Spleen (tissue), 11 donors: ENCODE measurements around the gene EMILIN1. TPM values are rescaled to one million over a fixed set of nuclear protein-coding genes. Genes with fewer than 3 reads are reported as not detected.

Experiments used
- DNase-seq: peaks from one replicate; pipeline ENCODE4 v3.0.0-alpha.2; 2020
- H3K27ac ChIP-seq, 8 donors: fragments of 200-600 bp; sonication (generic) in 7 of 8; 1 replicate in 4 of 8; 2 replicates in 4 of 8; pipeline versions ENCODE4 v1.5.0 to v1.8.0; 2016 to 2021; ENCODE audit warnings: inconsistent platforms in 4 of 8, mild to moderate bottlenecking in 4 of 8, moderate library complexity in 1 of 8
- H3K27me3 ChIP-seq, 7 donors: fragments of 200-600 bp; sonication (generic) in 6 of 7; replicated peaks in 1 of 7; 1 replicate in 4 of 7; 2 replicates in 3 of 7; pipeline versions ENCODE4 v1.5.0 to v1.8.0; 2016 to 2021; ENCODE audit warnings: inconsistent platforms in 3 of 7, mild to moderate bottlenecking in 1 of 7
- H3K36me3 ChIP-seq, 6 donors: fragments of 200-600 bp; sonication (generic) in 5 of 6; 1 replicate in 4 of 6; 2 replicates in 2 of 6; pipeline versions ENCODE4 v1.5.0 to v1.8.0; 2016 to 2021; ENCODE audit warnings: inconsistent platforms in 2 of 6
- H3K4me1 ChIP-seq, 6 donors: fragments of 200-600 bp; sonication (generic) in 5 of 6; 1 replicate in 3 of 6; 2 replicates in 3 of 6; pipeline versions ENCODE4 v1.5.0 to v1.8.0; 2016 to 2021; ENCODE audit warnings: inconsistent platforms in 3 of 6
- H3K4me3 ChIP-seq, 8 donors: fragments of 200-600 bp; sonication (generic) in 7 of 8; 1 replicate in 4 of 8; 2 replicates in 4 of 8; pipeline versions ENCODE4 v1.5.0 to v1.8.0; 2016 to 2021; ENCODE audit warnings: inconsistent platforms in 4 of 8, mild to moderate bottlenecking in 4 of 8, moderate library complexity in 2 of 8
- H3K9me3 ChIP-seq, 8 donors: fragments of 200-600 bp; sonication (generic) in 7 of 8; 1 replicate in 4 of 8; 2 replicates in 4 of 8; pipeline versions ENCODE4 v1.5.0 to v1.8.0; 2016 to 2021; ENCODE audit warnings: inconsistent platforms in 4 of 8
- POLR2A ChIP-seq, 3 donors: fragments of 450-650 bp; IDR thresholded peaks; one replicate each; pipeline ENCODE4 v1.5.1; 2017; ENCODE audit warnings: antibody characterized with exemption in 3 of 3, mild to moderate bottlenecking in 1 of 3
- POLR2AphosphoS5 ChIP-seq, 3 donors: sonication (generic); formaldehyde crosslinking; IDR thresholded peaks; one replicate each; pipeline ENCODE4 v1.5.1; 2017; ENCODE audit warnings: antibody characterized with exemption in 3 of 3
- WGBS, 5 donors: extraction: QIAGEN DNeasy Blood & Tissue Kit in 3 of 5; methylation state at CpG; one replicate each; pipeline versions ENCODE4 v1.1.5 to v1.1.7; 2013 to 2018; 5-methylcytosine and 5-hydroxymethylcytosine counted together
- intact Hi-C: fragments of 100-400 bp; cut with DNase I; formaldehyde crosslinking; loops from one replicate; pipeline ENCODE4 v1.15.0; 2023; ENCODE audit warnings: low total_unique reads
- polyA plus RNA-seq, 3 donors: library from polyadenylated mRNA; stranded (reverse); fragments of 200-250 nt; gene quantifications; one replicate each; pipeline ENCODE4 v1.2.1, GENCODE V29; 2013
- total RNA-seq, 7 donors: library from RNA; depleted of rRNA in 3 of 7; stranded (reverse); fragments of >200 nt in 3 of 7; fragmentation: NEBNext Ultra II Directional in 4 of 7; extraction: Animal tissue kit (Norgen Biotek cat#: 25700) in 4 of 7; gene quantifications; one replicate each; pipeline versions ENCODE4 v1.1.0 to v1.2.1, GENCODE V29; 2016 to 2021
- TF ChIP-seq, protein P1 (sequence below), 11 experiments: fragments of 200-600 bp in 7 of 11; fragments of 450-650 bp in 4 of 11; sonication (generic) in 4 of 11; IDR thresholded peaks in 8 of 11; conservative IDR thresholded peaks in 3 of 11; 1 replicate in 7 of 11; 2 replicates in 4 of 11; pipeline versions ENCODE4 v1.4.0 to v1.8.0; 2016 to 2021; ENCODE audit warnings: antibody characterized with exemption in 11 of 11, inconsistent platforms in 4 of 11, mild to moderate bottlenecking in 1 of 11
- donor health status: healthy with polysubstance abuse.
- donor health status: DM: no; HTN: no; CAD: no; lungs with moderate emphysema.
- donor health status: DM: no; HTN: no; CAD: no.
- donor health status: Bipolar disorder and iron deficiency.
- donor health status: healthy.
- donor health status: DM: no; HTN: no; CAD: no.
- donor health status: DM: yes; HTN: yes; CAD: no.

EMILIN1 gene
- total and polyA plus RNA-seq, 10 donors, result 18.3 to 152 (median 105) TPM

DNA sequence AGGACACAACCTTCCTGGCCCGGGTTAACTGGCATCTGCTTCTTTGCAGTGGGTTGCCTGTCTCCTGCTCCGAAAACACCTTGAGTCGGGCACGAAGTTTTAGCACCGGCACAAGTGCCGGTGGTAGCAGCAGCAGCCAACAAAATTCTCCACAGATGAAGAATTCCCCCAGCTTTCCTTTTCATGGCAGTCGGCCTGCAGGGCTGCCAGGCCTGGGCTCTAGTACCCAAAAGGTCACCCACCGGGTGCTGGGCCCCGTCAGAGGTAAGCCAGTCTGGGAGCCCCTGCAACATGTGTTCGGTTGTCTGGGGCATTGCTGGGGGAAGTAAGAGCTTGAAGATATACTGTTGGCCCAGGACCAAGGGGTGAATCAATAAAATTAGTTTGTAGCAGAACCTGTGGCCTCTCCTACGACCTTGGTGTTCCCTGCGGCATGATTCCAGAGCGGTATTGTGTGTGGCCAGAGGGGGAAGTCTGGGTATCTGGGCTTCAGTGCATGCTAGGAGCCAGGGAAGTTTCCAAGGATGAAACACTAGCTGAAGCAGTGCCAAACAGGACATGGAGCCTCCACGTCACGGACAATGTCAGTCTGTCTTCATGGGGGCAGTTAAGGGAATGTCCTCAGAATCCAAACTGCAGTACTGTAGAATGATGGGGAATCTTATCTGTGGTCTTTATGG, 19.1 kb upstream of the EMILIN1 start:
- 66 to 80% (median 75%) methylated on average over 15 of the region's 15 CpGs for whole genome bisulfite sequencing, 5 donors
- peak; percentile 69 for DNase-seq
- Histone ChIP-seq H3K36me3 (peaks cover 2 to 88% (median 26%) of the 10 kb centered on the region in 6 donors), H3K4me1 (peaks cover 0 to 42% (median 23%) of the 10 kb centered on the region in 6 donors), H3K4me3 (no peak overlapping the region), H3K27me3 (no peaks in the 10 kb centered on the region), H3K9me3 (no peaks in the 10 kb centered on the region), H3K27ac (peak overlapping the region in 7 of 8 donors; percentile 13 to 71 (median 63))
- TF ChIP-seq, protein P1, sequence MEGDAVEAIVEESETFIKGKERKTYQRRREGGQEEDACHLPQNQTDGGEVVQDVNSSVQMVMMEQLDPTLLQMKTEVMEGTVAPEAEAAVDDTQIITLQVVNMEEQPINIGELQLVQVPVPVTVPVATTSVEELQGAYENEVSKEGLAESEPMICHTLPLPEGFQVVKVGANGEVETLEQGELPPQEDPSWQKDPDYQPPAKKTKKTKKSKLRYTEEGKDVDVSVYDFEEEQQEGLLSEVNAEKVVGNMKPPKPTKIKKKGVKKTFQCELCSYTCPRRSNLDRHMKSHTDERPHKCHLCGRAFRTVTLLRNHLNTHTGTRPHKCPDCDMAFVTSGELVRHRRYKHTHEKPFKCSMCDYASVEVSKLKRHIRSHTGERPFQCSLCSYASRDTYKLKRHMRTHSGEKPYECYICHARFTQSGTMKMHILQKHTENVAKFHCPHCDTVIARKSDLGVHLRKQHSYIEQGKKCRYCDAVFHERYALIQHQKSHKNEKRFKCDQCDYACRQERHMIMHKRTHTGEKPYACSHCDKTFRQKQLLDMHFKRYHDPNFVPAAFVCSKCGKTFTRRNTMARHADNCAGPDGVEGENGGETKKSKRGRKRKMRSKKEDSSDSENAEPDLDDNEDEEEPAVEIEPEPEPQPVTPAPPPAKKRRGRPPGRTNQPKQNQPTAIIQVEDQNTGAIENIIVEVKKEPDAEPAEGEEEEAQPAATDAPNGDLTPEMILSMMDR (IDR thresholded peaks at IDR 0.05 in 8 of 11, conservative IDR thresholded peaks at IDR 0.05 in 3 of 11), result no peak
- TF ChIP-seq POLR2A (IDR thresholded peaks at IDR 0.05) (no peak), POLR2AphosphoS5 (IDR thresholded peaks at IDR 0.05) (peak; percentile 47 to 74 (median 50))
- intact Hi-C loops, result no loop called here

DNA sequence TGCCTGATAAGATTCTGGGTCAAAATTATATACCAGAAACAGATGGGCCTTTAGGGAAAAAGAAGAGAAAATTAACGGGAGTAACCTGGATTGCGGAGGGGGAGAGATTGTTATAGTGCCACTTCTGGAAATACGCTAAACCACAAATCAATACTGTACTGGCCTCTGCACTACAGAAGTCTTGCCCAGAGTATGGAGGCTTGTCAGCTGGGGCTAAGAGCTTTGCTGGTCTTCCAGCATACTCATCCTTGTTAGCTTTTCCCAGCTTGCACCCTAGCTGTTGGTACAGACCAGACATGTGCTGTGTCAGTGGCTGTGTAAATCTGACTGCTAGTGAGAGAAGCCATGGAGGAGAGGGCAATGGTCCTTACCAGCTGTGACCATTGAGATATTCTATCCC, 18.1 kb upstream of the EMILIN1 start:
- 89 to 96% (median 93%) methylated on average over 3 of the region's 3 CpGs for WGBS, 5 donors
- Histone ChIP-seq H3K27me3 (no peaks in the 10 kb centered on the region), H3K27ac (peak overlapping the region in 2 of 8 donors; percentile 63 to 64), H3K4me1 (peaks cover 0 to 45% (median 23%) of the 10 kb centered on the region in 6 donors), H3K36me3 (peaks cover 2 to 88% (median 20%) of the 10 kb centered on the region in 6 donors), H3K4me3 (no peak overlapping the region), H3K9me3 (no peaks in the 10 kb centered on the region)
- intact Hi-C loops, result no loop called here
- TF ChIP-seq POLR2A (IDR thresholded peaks at IDR 0.05), result no peak
- TF ChIP-seq POLR2AphosphoS5 (IDR thresholded peaks at IDR 0.05), result no peak
- TF ChIP-seq, protein P1 (IDR thresholded peaks at IDR 0.05 in 8 of 11, conservative IDR thresholded peaks at IDR 0.05 in 3 of 11), result no peak
- no peak for DNase-seq

DNA sequence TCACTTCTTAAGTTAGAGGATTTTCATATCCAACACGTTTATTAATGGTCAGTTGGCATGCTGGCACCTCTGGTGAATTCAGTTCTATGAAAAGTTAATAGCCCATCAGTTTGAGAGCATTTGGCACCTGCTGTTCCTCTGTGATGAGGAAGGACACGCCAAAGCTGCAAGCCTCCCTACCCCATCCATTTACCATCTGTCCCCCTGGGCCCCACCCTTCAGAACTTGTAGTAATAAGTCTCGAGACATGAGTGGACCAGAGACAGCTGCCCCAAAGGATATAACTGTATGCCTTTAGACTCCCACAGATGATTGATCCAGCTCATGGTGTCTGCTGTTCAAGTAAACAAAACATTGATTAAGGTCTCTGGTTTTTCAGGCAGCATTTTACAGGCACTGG, 13.3 kb upstream of the EMILIN1 start:
- WGBS, 5 donors, result 84 to 93% (median 90%) methylated on average over 3 of the region's 3 CpGs
- H3K4me1 ChIP-seq, result peaks cover 6 to 62% (median 33%) of the 10 kb centered on the region in 6 donors
- H3K36me3 ChIP-seq, result peaks cover 0 to 88% (median 28%) of the 10 kb centered on the region in 6 donors
- H3K27ac ChIP-seq, result no peak overlapping the region
- TF ChIP-seq POLR2AphosphoS5 (IDR thresholded peaks at IDR 0.05) (no peak), POLR2A (IDR thresholded peaks at IDR 0.05) (no peak)
- TF ChIP-seq, protein P1 (IDR thresholded peaks at IDR 0.05 in 8 of 11, conservative IDR thresholded peaks at IDR 0.05 in 3 of 11), result no peak
- no peak for DNase-seq
- H3K9me3 ChIP-seq, result no peaks in the 10 kb centered on the region
- H3K27me3 ChIP-seq, result no peaks in the 10 kb centered on the region
- no peak overlapping the region for H3K4me3 ChIP-seq
- intact Hi-C loops, result no loop called here

DNA sequence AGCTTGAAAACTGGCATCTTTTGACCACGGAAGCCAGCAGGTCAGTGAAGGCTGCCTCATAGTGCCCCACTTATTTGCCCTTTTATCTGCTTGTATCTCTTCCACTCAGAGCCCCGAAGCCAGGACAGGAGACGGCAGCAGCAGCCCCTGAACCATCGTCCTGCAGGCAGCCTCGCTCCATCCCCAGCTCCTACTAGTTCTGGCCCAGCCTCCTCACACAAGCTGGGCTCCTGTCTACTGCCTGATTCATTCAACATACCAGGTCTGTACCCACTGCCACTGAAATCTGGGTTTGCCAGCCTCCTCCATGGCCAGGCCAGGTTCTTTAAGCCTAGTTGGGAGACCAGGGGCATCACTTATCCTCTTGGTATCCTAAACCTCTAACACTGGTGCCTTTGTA, 11.0 kb upstream of the EMILIN1 start:
- Histone ChIP-seq H3K27ac (no peak overlapping the region), H3K9me3 (no peaks in the 10 kb centered on the region), H3K4me3 (no peak overlapping the region), H3K4me1 (peaks cover 16 to 74% (median 46%) of the 10 kb centered on the region in 6 donors), H3K27me3 (no peaks in the 10 kb centered on the region), H3K36me3 (peaks cover 0 to 70% (median 28%) of the 10 kb centered on the region in 6 donors)
- intact Hi-C loops, result no loop called here
- DNase-seq, result no peak
- WGBS, 5 donors, result 90 to 99% (median 95%) methylated on average over 5 of the region's 5 CpGs
- TF ChIP-seq POLR2A (IDR thresholded peaks at IDR 0.05) (no peak), POLR2AphosphoS5 (IDR thresholded peaks at IDR 0.05) (no peak)
- TF ChIP-seq, protein P1 (IDR thresholded peaks at IDR 0.05 in 8 of 11, conservative IDR thresholded peaks at IDR 0.05 in 3 of 11), result no peak
